Calu3 (cell line): ENCODE measurements around the gene MED15. TPM values are rescaled to one million over a fixed set of nuclear protein-coding genes. Genes with fewer than 3 reads are reported as not detected.

Experiments used
- BruUV-seq: library from RNA; stranded (reverse); fragments of 400-500 nt; replicated peaks from 2 replicates; lab custom pipeline; 2021; lab: Mats Ljungman, UMichigan
- CTCF ChIA-PET: fragments of 300-600 bp; sonication (Branson Sonifier 250); formaldehyde crosslinking; loops from one replicate; lab custom pipeline; 2022; ENCODE audit warnings: antibody characterized with exemption; lab: Charles Lee
- DNase-seq: peaks from one replicate; pipeline ENCODE4 v3.0.0; 2022
- H3K27ac Mint-ChIP-seq: one replicate; pipeline ENCODE4 v1.8.0; 2022; ENCODE audit warnings: mixed read lengths; ENCODE audit not compliant: unreplicated experiment
- H3K27me3 Mint-ChIP-seq: one replicate; pipeline ENCODE4 v1.8.0; 2022; ENCODE audit warnings: mixed read lengths; ENCODE audit not compliant: unreplicated experiment
- H3K36me3 Mint-ChIP-seq: one replicate; pipeline ENCODE4 v1.8.0; 2022; ENCODE audit warnings: mild to moderate bottlenecking, moderate library complexity, mixed read lengths; ENCODE audit not compliant: insufficient read depth, unreplicated experiment
- H3K4me1 Mint-ChIP-seq: one replicate; pipeline ENCODE4 v1.8.0; 2022; ENCODE audit warnings: mild to moderate bottlenecking, low read depth, mixed read lengths; ENCODE audit not compliant: unreplicated experiment
- H3K4me3 Mint-ChIP-seq: one replicate; pipeline ENCODE4 v1.8.0; 2022; ENCODE audit warnings: mild to moderate bottlenecking, low read depth, moderate library complexity, mixed read lengths; ENCODE audit not compliant: unreplicated experiment
- H3K9me3 Mint-ChIP-seq: one replicate; pipeline ENCODE4 v1.8.0; 2022; ENCODE audit warnings: low read depth, mixed read lengths; ENCODE audit not compliant: unreplicated experiment
- CTCF ChIP-seq: fragments of 200-600 bp; IDR thresholded peaks from one replicate; pipeline ENCODE4 v1.8.0; 2022; ENCODE audit warnings: antibody characterized with exemption; ENCODE audit not compliant: unreplicated experiment
- intact Hi-C: fragments of 100-400 bp; cut with micrococcal nuclease; formaldehyde crosslinking; loops from one replicate; pipeline ENCODE4 v1.10.0; 2022; ENCODE audit not compliant: unreplicated experiment
- total RNA-seq: library from RNA; stranded (reverse); gene quantifications from 2 replicates; pipeline ENCODE4 v1.2.3, GENCODE V29; 2022

Gene MED15
- total RNA-seq, 1 experiment from 2014 or later: 144 TPM

GRCh38 chr22:20519558-20519957 lies 12.1 kb downstream of the MED15 start:
- no peak for TF ChIP-seq CTCF
- Mint-ChIP-seq H3K4me1 (peaks cover 32% of the 10 kb centered on the region), H3K27me3 (no peaks in the 10 kb centered on the region), H3K9me3 (no peaks in the 10 kb centered on the region), H3K4me3 (no peak overlapping the region), H3K27ac (no peak overlapping the region), H3K36me3 (peaks cover 37% of the 10 kb centered on the region)
- CTCF ChIA-PET: interaction anchor here (0.5 to 0.6 kb wide), 2 partner anchors 23 to 47 kb away, joined by 3 to 4 read pairs; no protein-coding TSS in a partner anchor
- intact Hi-C loops: no loop called here
- DNase-seq: no peak
- no TSS peak for BruUV-seq

- intact Hi-C loops: no loop called here
- Mint-ChIP-seq H3K27me3 (no peaks in the 10 kb centered on the region), H3K4me3 (no peak overlapping the region), H3K9me3 (no peaks in the 10 kb centered on the region), H3K27ac (no peak overlapping the region), H3K36me3 (peaks cover 36% of the 10 kb centered on the region), H3K4me1 (peaks cover 29% of the 10 kb centered on the region)
- DNase-seq: no peak
- BruUV-seq: no TSS peak
- no peak for TF ChIP-seq CTCF
- CTCF ChIA-PET: interaction anchor here (0.5 to 0.6 kb wide), 2 partner anchors 23 to 46 kb away, joined by 3 to 4 read pairs; no protein-coding TSS in a partner anchor
These were observed 12.7 kb downstream of the MED15 start for GRCh38 chr22:20520093-20520511.

GRCh38 chr22:20522134-20523004 lies 15.0 kb downstream of the MED15 start:
- BruUV-seq: no TSS peak
- Mint-ChIP-seq H3K27me3 (no peaks in the 10 kb centered on the region), H3K36me3 (peaks cover 28% of the 10 kb centered on the region), H3K27ac (no peak overlapping the region), H3K4me3 (no peak overlapping the region), H3K9me3 (no peaks in the 10 kb centered on the region), H3K4me1 (peaks cover 36% of the 10 kb centered on the region)
- TF ChIP-seq CTCF: no peak
- intact Hi-C loops: no loop called here
- CTCF ChIA-PET: no interaction called here
- DNase-seq: no peak

GRCh38 chr22:20523086-20523983 lies 15.9 kb downstream of the MED15 start:
- BruUV-seq: no TSS peak
- CTCF ChIA-PET: interaction anchor here (1.0 to 1.2 kb wide), 2 partner anchors 30 to 39 kb away, joined by 3 read pairs; no protein-coding TSS in a partner anchor
- Mint-ChIP-seq H3K9me3 (no peaks in the 10 kb centered on the region), H3K36me3 (peaks cover 33% of the 10 kb centered on the region), H3K27ac (no peak overlapping the region), H3K4me1 (peaks cover 28% of the 10 kb centered on the region), H3K4me3 (no peak overlapping the region), H3K27me3 (no peaks in the 10 kb centered on the region)
- no peak for DNase-seq
- no peak for TF ChIP-seq CTCF
- intact Hi-C loops: no loop called here
